NCI-H1092 treated with DMSO at 0.1 percent for 48 hours (cell line): ENCODE measurements around the gene FN1.
"Not testable (repeated sequence)": the region's sequence is repeated elsewhere in the genome, so short reads cannot be mapped to it uniquely, and the experiment has no call there.

Experiments used
- DNase-seq: peaks from one replicate; lab custom pipeline; 2025; lab: John Stamatoyannopoulos, UW

FN1 gene

GRCh38 chr2:215364157-215365155, 71.4 kb downstream of the FN1 start:
- no peak for DNase-seq

GRCh38 chr2:215363461-215364156, 72.3 kb downstream of the FN1 start:
- DNase-seq, result no peak

GRCh38 chr2:215363039-215363438, 72.8 kb downstream of the FN1 start:
- DNase-seq, result no peak

DNA sequence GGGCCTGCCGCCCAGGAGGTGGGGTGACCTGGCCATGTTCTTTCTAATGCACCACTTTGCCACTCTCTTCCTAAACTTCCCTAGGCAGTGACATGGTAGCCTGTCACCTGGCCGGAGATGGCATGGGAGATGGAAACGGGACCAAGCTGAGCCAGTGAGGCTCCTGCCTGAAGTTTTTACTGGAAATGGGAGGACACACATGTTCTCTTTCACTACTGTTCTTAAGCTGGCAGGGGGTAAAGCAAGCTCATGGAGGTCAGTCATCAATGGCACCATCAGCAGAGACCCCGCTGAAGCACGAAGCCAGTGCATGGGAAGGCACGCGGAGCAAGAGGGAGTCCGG, 73.3 kb downstream of the FN1 start:
- no peak for DNase-seq

GRCh38 chr2:215361876-215362561, 73.8 kb downstream of the FN1 start:
- no peak for DNase-seq

DNA sequence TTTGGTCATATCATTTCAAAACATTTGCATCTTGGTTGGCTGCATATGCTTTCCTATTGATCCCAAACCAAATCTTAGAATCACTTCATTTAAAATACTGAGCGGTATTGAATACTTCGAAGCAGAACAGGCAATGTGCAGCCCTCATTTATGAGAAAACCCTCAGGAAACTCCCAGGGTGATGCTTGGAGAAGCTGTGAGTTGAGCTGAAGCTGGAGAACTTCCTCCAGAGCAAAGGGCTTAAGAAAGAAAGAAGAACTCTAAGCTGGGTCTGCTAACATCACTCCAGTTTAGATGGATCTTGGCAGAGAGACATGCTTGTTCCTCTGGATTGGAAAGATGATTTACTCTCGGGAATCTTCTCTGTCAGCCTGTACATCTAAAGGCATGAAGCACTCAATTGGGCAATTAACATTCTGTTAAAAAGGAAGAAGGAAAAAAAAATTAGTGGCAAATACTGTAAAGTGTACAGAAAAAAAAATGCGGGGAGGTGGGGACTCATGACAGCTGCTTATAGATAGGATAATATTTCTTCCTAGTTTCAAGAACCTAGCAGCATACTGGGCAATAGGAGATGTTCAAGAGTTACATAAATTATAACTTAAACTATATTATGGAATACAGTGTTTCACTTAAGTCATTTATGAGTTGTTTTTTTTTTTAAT, 74.5 kb downstream of the FN1 start:
- no peak for DNase-seq

GRCh38 chr2:215360596-215360995, 75.3 kb downstream of the FN1 start:
- no peak for DNase-seq

DNA sequence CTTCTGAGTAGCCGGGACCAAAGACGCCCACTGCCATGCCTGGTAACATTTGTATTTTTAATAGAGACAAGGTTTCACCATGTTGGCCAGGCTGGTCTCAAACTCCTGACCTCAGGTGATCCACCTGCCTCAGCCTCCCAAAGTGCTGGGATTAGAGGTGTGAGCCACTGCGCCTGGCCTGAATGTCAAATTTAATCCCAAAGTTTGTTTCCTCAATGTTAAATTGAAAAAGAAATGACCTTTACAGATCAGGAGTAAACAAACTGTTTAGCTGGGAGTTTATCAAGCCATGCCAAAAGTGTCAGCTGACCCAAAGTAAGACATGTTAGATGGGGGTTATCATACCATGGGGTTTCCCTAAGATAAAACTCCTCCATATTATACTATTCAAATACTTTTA, 75.8 kb downstream of the FN1 start:
- DNase-seq, result not testable (repeated sequence)

DNA sequence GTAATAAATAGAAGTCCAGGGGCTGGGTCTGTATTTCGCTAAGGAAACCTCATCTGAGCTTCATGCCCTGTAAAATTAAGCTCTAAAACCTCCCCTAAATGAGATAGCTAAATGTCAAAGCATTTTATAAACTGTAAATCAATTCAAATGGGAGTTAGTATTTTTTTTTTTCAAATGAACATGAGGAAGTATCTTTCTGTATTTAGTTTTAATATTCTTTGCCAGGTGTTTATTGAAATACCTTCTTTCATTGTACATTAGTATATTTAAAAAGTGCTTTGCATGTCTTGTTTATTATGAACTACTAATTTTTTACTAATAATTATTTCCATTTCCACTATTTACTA, 76.3 kb downstream of the FN1 start:
- DNase-seq, result no peak

GRCh38 chr2:215358891-215359575, 76.8 kb downstream of the FN1 start:
- DNase-seq, result no peak

DNA sequence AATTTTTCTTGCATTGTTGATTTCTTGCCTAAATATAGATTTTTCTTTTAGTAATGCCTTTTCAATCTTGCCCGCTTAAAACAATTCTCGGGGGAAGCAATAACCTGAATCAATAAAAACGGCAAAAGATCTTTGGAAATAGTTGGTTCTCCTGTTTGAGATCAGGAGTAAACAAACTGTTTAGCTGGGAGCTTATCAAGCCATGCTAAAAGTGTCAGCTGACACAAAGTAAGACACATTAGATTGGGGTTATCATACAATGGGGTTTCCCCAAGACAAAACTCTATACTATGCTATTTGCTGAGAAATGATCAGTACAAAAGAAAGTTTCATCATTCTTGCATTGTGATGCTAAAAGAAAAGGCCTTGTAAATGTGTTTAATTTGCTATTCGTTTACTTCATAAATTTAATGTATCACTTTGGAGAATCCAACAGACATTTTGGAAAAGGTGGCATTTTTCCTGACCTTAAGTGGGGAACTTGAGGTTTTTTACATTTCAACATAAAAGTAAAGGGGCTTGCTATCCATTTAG, 77.5 kb downstream of the FN1 start:
- DNase-seq, result no peak

DNA sequence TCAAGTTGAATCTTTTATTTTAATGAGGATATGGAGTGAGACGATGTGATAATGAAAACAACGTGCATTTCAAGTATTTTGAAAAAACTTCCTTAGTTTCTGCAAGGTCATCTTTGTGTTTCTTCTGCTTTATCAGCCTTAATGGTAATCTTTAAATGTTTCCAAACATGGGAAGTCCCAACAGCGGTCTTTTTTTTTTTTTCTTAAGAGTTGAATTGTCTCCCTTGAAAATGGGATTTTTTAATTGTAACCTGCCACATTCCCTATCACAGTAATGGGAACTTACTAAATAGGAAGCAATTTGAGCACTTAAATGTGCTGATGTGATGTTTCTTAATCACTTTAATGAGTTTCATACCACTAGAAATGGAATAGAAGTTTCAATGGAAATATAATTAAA, 78.2 kb downstream of the FN1 start:
- no peak for DNase-seq

GRCh38 chr2:215356948-215357461, 78.9 kb downstream of the FN1 start:
- DNase-seq, result no peak

- no peak for DNase-seq
Measured at GRCh38 chr2:215356334-215356947, 79.4 kb downstream of the FN1 start.

DNA sequence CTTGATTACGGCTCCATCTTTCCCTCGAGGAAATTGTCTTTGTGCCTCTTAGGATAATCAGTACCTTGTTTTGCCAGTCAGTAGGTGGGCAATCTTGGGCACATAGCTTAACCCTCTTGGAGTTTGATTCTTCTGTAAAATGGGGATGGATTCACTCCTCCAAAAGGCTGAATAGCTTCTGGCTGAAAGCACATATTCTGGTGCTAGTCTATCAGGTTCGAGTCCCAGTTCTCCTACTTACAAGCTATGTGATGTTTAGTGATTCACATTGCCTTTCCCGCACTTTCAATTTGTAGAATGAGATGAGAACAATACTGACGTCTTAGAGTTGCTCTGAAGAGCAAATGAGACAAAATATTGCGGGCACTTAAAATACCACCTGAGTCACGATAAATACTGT, 80.1 kb downstream of the FN1 start:
- no peak for DNase-seq

- DNase-seq, result no peak
Measured at GRCh38 chr2:215354771-215355695, 80.8 kb downstream of the FN1 start.

- no peak for DNase-seq
Measured at GRCh38 chr2:215352602-215353001, 83.3 kb downstream of the FN1 start.

DNA sequence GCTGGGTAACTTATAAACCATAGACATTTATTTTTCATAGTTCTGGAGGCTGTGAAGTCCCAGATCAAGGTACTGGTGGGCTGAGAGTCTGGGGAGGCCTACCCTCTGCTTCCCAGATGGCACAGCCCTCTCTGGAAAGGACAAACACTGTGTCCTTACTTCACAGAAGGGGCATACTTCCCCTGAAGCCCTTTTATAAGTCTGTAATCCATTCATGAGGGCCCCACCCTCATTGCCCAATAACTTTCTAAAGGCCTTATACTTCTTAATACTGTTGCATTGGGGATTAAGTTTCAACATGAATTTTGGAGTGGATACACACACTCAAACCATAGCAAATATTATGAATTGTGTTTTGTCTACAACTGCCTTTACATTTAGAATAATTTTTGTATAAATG, 88.0 kb downstream of the FN1 start:
- DNase-seq, result no peak

GRCh38 chr2:215338883-215339679, 96.8 kb downstream of the FN1 start:
- DNase-seq, result no peak
